Endothelial cell (in vitro differentiated cells): Measurements from ENCODE around the gene PLA2G4E. TPM values are rescaled to one million over a fixed set of nuclear protein-coding genes. Genes with fewer than 3 reads are reported as not detected.

Experiments used
- DNase-seq: peaks from one replicate; pipeline ENCODE4 v3.0.0; 2021; ENCODE audit warnings: low spot score
- H3K27ac Mint-ChIP-seq: one replicate; pipeline ENCODE4 v1.8.0; 2021; ENCODE audit warnings: mixed read lengths, inconsistent platforms; ENCODE audit not compliant: unreplicated experiment
- H3K27me3 Mint-ChIP-seq: one replicate; pipeline ENCODE4 v1.8.0; 2021; ENCODE audit warnings: mild to moderate bottlenecking, moderate library complexity, mixed read lengths, inconsistent platforms; ENCODE audit not compliant: unreplicated experiment
- H3K36me3 Mint-ChIP-seq: one replicate; pipeline ENCODE4 v1.8.0; 2021; ENCODE audit warnings: mild to moderate bottlenecking, low read depth, mixed read lengths, inconsistent platforms; ENCODE audit not compliant: unreplicated experiment
- H3K4me1 Mint-ChIP-seq: one replicate; pipeline ENCODE4 v1.8.0; 2021; ENCODE audit warnings: mild to moderate bottlenecking, mixed read lengths, inconsistent platforms; ENCODE audit not compliant: unreplicated experiment
- H3K4me3 Mint-ChIP-seq: one replicate; pipeline ENCODE4 v1.8.0; 2021; ENCODE audit warnings: mild to moderate bottlenecking, mixed read lengths, inconsistent platforms; ENCODE audit not compliant: unreplicated experiment
- H3K9me3 Mint-ChIP-seq: one replicate; pipeline ENCODE4 v1.8.0; 2021; ENCODE audit warnings: mixed read lengths, inconsistent platforms; ENCODE audit not compliant: unreplicated experiment
- total RNA-seq: library from RNA; stranded (reverse); fragmentation: NEBNext Ultra II Directional; extraction: Animal tissue kit (Norgen Biotek cat#: 25700); gene quantifications from one replicate; pipeline ENCODE4 v1.2.1, GENCODE V29; 2021; ENCODE audit not compliant: unreplicated experiment
- TF ChIP-seq, protein P1 (sequence below): fragments of 200-600 bp; sonication (generic); IDR thresholded peaks from one replicate; pipeline ENCODE4 v1.5.0; 2021; ENCODE audit warnings: antibody characterized with exemption; ENCODE audit not compliant: unreplicated experiment

PLA2G4E gene
- total RNA-seq, 1 donor from 2014 or later, result not detected

DNA sequence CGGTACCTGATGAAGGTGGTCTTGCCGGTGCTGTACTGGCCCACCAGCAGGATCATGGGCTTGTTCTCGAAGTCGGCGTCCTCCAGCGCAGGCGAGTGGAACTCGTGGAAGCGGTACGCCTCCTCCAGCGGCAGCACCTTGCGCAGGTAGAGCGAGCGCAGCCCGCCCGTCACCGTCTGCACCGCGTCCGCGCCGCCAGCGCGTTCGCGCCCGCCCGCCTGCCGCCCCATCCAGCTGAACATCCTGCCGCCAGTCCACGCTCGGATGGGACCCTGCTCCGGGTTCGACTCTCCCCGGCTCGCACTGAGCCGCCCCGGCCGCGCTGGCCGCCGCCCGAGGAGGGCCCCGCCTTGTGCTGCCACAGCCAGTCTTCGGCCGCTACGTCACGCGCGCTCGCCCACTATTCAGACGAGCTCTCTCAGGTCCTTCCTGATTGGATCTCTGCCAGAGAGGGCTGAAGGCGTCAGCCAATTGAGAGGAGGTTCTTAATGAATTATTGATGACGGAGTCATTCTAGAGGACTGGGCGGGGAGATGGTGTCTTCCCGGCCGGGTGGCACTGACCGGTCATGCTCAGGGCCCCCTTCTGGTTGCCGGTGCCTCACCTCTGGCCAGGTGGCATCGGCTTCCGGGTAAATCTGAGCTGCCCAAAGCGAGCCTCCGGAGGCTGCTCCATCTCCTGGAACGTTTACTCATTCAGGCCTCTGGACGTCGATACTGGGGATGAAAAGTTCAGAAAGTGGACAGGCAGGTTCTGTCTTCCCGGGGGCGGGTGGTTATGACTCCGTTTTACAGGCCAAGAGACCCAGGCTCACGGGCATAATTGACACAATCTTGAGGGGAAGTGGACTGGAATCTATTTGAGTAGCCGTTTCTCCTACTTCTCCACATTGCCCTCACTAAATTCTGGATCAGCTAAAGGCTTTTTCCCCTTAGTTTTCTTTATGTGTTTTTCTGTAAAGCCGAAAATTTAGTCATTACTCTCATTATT lies 48.3 kb downstream of the PLA2G4E start, which contains the start of gene EHD4:
TSS of gene EHD4 (minus strand) at position 305 of the 990 bp plus-strand sequence. CDS start at position 242, 63 bp downstream.
- Mint-ChIP-seq H3K4me1 (peaks cover 31% of the 10 kb centered on the region), H3K36me3 (no peaks in the 10 kb centered on the region), H3K27me3 (peaks cover 4% of the 10 kb centered on the region), H3K9me3 (no peaks in the 10 kb centered on the region), H3K27ac (peak within 1 kb of the TSS; percentile 93), H3K4me3 (peak within 1 kb of the TSS; percentile 92)
- peak; percentile 92 for DNase-seq
- TF ChIP-seq, protein P1, sequence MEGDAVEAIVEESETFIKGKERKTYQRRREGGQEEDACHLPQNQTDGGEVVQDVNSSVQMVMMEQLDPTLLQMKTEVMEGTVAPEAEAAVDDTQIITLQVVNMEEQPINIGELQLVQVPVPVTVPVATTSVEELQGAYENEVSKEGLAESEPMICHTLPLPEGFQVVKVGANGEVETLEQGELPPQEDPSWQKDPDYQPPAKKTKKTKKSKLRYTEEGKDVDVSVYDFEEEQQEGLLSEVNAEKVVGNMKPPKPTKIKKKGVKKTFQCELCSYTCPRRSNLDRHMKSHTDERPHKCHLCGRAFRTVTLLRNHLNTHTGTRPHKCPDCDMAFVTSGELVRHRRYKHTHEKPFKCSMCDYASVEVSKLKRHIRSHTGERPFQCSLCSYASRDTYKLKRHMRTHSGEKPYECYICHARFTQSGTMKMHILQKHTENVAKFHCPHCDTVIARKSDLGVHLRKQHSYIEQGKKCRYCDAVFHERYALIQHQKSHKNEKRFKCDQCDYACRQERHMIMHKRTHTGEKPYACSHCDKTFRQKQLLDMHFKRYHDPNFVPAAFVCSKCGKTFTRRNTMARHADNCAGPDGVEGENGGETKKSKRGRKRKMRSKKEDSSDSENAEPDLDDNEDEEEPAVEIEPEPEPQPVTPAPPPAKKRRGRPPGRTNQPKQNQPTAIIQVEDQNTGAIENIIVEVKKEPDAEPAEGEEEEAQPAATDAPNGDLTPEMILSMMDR, result peak; percentile 18

DNA sequence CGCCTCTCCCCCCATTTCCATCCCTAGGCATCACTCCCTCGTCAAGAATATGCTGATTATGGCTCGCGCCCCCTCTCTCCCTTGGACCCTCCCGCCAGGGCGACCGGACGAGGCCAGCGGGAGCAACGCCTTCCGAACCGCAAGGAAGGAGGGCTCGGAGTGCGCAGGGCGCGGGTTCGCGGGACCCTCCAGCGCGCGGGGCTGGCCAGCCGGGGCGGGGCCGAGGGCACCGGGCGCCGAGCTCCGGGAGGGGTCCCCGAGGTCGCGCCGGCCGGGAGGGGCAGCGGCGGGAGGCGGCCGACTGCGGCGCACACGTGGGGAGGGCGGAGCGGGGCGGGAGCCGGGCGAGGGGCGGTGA lies 49.0 kb downstream of the PLA2G4E start:
- TF ChIP-seq, protein P1, result no peak
- peaks cover 7% of the 10 kb centered on the region for H3K27me3 Mint-ChIP-seq
- no peaks in the 10 kb centered on the region for H3K9me3 Mint-ChIP-seq
- H3K27ac Mint-ChIP-seq, result peak overlapping the region; percentile 33
- H3K36me3 Mint-ChIP-seq, result peaks cover 4% of the 10 kb centered on the region
- H3K4me1 Mint-ChIP-seq, result peaks cover 36% of the 10 kb centered on the region
- peak overlapping the region; percentile 92 for H3K4me3 Mint-ChIP-seq
- DNase-seq, result peak; percentile 39

DNA sequence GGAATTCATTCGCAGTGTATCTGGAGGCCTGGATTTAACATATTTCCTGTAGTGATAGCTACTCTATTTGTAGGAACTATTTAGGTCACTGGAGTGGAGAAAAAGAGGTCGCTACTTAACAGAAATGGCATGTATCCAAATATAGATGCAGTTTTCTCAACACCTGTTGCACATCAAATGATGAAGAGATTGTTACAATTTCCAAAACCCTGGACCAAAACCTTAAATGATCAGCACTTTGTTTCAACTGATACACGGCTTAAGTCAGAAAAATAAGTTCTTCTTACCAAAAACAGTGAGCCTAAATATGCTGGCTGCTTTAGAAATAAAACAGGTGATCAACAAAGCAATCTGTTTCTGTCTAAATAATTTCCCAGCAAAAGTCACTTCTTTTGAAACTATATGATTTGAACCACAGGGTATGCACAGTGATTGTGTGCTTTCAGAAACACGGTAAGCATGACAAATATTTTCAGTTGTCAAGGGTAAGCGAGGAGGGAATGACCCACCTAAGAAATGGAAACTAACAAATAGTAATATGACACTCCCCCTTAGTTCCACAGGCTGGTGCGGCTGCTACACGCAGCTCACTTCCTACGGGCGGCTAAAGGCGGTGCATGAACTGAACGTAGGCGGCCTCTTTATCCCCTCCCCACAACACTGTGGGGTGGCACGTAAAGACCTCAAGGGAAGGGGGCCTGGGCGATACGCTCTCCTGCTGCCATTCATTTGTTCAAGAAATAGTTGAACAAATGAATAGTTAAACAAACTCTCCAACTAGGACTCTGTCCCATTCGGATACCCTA lies 49.5 kb downstream of the PLA2G4E start:
- TF ChIP-seq, protein P1, result no peak
- peak overlapping the region; percentile 93 for H3K27ac Mint-ChIP-seq
- peaks cover 6% of the 10 kb centered on the region for H3K36me3 Mint-ChIP-seq
- peaks cover 41% of the 10 kb centered on the region for H3K4me1 Mint-ChIP-seq
- H3K4me3 Mint-ChIP-seq, result peak overlapping the region; percentile 92
- no peaks in the 10 kb centered on the region for H3K9me3 Mint-ChIP-seq
- DNase-seq, result peak; percentile 52
- H3K27me3 Mint-ChIP-seq, result peaks cover 9% of the 10 kb centered on the region

DNA sequence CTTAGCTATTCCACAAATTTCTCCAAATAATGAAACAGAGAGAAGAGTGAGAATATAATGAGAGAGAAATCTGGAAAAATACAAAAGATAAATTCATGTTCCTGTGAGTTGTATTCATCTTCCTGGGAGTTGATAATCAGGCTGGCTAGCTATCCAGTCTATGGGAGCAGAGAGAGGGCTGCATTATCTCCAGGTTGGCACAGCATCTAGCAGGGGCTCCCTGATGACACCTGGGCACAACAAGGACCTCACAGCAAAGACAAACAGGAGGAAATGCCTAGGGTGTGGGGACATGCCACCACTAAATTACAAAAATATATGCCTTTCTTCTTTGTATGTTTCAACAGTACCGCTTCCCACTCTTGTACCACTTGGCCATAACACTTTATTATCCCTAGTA lies 50.4 kb downstream of the PLA2G4E start:
- TF ChIP-seq, protein P1, result no peak
- Mint-ChIP-seq H3K4me3 (peak overlapping the region; percentile 92), H3K27ac (peak overlapping the region; percentile 93), H3K27me3 (peaks cover 9% of the 10 kb centered on the region), H3K9me3 (no peaks in the 10 kb centered on the region), H3K4me1 (peaks cover 46% of the 10 kb centered on the region), H3K36me3 (peaks cover 6% of the 10 kb centered on the region)
- DNase-seq, result no peak
